AG08395 (cell line): ENCODE measurements around the gene COPG2.
"Not testable (repeated sequence)": the region's sequence is repeated elsewhere in the genome, so short reads cannot be mapped to it uniquely, and the experiment has no call there.

ENCODE experiments used
- DNase-seq: peaks from one replicate; pipeline ENCODE4 v3.0.0; 2012; ENCODE audit warnings: mixed read lengths, low spot score

COPG2 gene, protein sequence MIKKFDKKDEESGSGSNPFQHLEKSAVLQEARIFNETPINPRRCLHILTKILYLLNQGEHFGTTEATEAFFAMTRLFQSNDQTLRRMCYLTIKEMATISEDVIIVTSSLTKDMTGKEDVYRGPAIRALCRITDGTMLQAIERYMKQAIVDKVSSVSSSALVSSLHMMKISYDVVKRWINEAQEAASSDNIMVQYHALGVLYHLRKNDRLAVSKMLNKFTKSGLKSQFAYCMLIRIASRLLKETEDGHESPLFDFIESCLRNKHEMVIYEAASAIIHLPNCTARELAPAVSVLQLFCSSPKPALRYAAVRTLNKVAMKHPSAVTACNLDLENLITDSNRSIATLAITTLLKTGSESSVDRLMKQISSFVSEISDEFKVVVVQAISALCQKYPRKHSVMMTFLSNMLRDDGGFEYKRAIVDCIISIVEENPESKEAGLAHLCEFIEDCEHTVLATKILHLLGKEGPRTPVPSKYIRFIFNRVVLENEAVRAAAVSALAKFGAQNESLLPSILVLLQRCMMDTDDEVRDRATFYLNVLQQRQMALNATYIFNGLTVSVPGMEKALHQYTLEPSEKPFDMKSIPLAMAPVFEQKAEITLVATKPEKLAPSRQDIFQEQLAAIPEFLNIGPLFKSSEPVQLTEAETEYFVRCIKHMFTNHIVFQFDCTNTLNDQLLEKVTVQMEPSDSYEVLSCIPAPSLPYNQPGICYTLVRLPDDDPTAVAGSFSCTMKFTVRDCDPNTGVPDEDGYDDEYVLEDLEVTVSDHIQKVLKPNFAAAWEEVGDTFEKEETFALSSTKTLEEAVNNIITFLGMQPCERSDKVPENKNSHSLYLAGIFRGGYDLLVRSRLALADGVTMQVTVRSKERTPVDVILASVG

DNA sequence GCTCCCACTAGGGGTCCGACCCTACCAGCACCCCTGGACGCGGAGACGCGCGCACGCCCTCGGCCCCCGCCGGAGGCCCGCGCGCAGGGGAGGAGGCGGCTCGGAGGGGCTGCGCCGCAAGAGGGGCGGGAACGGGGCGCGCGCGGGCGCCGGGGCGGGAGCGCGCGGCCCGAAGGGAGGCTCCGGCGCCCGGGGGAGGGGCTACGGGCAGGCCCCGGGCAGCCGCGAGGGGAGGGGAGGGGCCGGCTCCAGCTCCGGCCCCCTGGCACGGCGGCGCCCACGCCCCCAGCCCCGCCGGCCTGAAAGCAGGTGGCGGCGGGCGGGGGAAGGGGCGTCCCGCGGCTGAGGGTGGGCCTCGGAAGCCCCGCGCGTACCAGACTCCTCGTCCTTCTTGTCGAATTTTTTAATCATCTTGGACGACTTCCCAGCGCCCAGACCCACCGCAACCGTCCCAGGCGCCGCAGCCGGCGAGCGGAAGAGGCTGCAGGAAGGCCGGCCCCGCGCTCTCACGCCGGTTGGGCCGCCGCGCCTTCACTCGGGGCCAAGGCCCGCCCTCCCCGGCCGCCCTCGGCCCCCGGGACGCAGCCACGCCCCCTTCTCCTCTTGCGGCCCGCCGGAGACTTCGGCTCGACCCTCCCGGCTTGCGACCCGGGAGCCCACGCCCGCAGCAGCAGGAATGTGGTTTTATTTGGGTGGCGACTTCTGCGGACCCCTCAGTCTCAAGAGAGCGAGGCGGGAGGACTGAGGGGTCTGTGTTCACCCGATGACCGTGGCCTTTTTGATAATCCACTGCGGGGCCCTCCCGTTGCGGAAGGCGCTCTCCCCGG lies at the start of gene COPG2:
Gene COPG2, minus strand, starts transcription at position 491 of the 827 bp plus-strand sequence. Its CDS starts 80 bp downstream, at position 411.
- DNase-seq, result peak; percentile 98

DNA sequence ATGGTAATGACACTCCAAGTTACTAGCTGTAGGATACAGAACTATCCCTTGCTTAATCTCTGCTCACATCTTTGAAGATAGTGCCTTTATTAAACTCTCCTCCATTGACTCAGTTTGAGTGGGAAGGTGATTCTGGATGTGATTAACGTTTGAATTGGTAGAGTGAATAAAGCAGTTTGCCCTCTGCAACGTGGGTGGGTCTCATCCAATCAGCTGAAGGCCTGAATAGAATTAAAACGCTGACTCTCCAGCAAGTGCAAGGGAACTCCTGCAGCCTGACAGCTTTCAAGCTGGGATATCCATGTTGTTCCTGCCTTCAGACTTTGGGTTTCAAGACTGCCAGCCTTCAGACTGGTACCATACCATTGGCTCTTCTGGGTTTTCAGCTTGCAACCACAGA lies 43.9 kb upstream of the COPG2 start:
- no peak for DNase-seq

DNA sequence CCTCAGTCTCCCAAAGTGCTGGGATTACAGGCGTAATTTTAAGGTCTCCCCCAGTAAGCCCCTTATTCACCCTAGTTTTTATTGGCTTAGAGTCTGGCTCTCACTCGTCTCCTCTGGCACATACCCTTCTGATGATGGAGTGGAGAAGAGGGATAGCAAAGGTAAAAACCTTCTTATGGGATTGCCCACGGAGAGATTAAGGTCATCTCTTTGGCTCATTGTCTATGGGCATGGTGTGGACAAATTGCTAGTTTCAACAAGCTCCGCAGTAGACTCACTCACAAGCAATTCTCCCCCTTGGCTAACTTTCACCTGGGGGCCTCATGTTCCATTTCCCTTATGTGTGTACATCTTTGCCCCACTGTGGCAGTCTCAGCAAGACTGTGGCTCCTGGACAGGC lies 40.2 kb upstream of the COPG2 start:
- no peak for DNase-seq

DNA sequence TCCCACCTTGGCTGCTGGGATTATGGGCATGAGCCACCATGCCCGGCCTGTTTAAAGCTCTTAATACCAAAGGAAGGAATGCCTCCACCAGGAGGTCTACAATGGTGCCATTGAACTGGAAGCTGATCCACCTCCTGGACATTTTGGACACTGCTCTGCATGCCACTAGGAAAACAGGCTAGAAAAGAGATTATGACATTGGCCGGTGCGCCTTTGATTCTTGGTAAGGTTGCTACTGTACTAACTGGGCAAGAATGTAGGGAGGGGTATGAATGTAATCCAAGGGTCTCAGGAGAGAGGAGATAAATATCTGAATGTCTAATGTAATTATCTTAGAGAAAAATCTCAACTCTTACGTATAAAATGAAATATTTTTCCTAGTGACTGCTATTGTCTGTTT lies 39.5 kb upstream of the COPG2 start:
- DNase-seq, result no peak

DNA sequence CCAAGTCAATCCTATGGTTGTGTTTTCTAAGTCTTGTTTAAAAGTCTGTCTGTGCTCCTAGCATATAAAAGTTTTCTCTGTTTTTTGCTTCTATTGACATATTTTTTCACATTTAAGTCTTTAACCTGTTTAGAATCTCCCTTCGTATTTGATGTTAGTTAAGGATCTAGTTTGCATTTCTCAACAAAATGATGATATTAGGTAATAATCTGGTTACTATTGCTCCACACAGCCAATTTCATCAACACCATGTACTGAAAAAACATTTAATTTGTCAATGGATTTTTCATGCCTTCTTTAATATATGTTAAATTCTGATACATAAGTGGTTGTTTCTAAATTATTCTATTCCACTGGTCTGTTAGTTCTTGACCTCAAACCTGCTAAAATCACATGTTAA lies 35.3 kb upstream of the COPG2 start:
- DNase-seq, result no peak

DNA sequence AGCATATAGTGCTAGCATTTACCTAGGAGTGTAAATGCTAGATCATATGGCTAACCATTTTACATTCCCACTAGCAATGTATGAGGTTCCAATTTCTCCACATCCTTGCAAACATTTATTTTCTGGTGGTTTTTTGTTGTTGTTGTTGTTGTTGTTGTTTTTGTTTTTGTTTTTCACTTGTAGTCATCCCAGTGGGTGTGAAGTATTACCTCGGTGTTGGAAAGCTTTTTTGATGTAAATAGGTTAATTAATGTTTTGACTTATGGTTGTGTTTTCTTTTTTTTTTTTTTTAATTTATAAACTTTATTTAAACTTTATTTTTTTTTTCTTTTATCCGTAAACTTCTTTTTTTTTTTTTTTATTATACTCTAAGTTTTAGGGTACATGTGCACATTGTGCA lies 33.1 kb upstream of the COPG2 start:
- no peak for DNase-seq

DNA sequence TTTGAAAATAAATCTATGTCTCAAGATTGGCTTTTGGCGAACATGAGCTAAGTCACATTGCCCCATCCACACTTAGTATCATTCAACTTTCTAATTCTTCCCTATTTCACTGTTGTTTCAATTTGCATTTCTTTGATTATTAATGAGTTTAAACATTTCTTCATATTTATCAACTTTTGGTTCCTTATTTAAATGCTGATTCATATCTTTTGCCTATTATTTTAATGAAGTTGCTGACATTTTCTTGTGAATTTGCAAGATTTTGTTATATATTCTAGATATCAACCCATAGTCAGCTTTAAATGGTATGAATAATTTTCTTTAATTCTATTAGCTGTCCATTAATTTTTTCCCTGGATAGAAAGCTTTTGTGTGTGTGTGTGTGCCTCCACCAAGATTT lies 32.2 kb upstream of the COPG2 start:
- DNase-seq, result no peak

DNA sequence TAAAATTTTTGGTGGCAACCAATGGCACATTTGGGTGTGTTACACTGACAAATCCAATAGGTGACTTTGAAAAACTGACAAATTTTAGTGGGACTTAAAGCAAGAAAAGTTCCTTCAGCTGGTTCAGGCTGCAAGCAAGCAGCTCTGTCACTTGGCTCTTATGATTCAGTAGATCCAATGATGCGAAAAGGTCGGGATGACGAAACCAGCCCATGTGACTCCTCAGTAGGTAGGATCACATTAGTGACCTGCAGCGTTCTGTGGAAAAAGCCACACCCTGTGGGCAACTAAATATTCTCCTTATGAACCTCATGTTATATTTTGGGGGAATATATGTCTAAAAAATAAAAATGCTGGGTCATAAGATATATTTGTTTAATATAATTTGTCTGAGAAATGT lies 31.1 kb upstream of the COPG2 start:
- DNase-seq, result no peak

DNA sequence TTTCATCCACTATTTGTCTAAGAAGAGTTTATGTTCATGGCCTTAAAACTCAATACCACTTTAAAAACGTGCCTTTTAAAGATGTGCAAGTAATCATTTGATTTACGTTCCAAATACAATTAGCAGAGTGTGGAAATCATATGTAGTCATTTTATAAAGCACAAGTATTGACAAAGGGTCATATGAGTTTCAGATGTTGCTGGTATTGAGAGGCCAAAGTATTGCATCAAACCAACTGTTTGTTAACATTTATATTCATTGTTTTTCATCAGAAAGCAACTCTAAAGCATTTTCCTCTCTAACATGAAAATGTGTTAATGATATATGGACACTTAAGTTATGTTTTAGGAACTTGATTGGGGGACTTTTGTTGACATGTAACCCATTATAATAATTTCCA lies 29.3 kb upstream of the COPG2 start:
- DNase-seq, result no peak

DNA sequence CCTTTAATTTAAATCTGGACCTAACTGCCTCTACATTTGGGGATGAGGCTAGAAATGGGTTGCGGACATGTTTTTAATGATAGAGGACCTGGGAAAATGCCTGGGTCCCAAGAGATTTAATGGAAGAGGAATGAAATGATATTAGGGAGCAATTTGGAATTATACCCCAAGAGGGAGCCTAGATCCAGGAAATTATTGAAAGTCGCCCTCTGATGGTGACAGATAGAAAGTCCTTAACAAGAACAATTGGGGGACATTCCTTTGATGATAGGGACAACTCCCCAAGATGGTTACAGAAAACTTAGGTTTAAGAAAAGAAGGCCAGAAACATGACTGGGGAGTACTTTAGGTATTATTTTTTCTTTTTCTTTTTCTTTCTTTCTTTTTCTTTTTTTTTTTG lies 27.3 kb upstream of the COPG2 start:
- DNase-seq, result peak; percentile 60

DNA sequence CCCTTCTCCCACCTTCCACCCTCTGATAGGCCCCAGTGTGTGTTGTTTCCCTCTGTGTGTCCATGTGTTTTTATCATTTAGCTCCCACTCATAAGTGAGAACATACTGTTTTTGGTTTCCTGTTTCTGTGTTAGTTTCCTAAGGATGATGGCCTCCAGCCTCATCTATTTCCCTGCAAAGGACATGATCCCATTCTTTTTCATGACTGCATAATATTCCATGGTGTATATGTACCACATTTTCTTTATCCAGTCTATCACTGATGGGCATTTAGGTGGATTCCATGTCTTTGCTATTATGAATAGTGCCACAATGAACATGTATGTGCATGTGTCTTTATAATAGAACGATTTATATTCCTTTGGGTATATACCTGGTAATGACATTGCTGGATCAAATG lies 23.8 kb upstream of the COPG2 start:
- DNase-seq, result not testable (repeated sequence)

DNA sequence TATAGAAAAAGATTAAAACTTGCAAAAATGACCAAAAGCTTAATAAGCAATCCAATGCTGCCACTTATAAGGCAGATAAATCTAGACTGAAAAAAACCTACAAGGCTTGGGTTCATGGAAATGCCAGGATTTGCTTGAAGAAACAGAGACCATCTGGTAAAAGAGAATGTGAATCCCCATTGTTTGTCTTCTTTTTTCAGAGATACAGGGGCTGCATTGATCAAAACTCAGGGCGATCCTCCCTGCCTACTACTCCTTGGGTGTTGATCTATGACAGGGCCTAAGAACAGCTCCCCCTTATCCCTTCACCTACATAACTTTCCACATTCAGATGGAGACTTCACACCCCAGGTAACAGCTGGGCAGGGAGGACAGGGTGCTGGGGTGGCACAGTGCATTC lies 21.1 kb upstream of the COPG2 start:
- no peak for DNase-seq

DNA sequence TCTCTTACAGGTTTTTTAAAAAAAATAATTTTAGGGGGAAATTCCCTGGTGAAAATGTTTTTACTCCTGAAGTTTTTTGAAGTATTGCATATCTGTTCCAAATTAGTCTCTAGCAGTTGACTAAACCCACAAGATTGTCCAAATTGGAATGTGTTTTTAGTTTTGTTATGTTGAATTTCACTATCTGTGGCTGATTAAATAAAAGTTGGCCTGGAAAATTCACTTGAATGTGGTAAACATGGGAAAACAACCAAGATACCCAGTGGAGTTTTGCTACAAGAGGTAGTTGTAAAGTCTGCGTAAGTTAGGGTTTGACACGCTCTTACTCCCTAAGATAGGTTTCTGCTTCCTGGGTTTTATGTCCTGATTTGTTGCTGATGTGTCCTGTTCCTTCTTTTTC lies 14.5 kb upstream of the COPG2 start:
- peak; percentile 46 for DNase-seq

DNA sequence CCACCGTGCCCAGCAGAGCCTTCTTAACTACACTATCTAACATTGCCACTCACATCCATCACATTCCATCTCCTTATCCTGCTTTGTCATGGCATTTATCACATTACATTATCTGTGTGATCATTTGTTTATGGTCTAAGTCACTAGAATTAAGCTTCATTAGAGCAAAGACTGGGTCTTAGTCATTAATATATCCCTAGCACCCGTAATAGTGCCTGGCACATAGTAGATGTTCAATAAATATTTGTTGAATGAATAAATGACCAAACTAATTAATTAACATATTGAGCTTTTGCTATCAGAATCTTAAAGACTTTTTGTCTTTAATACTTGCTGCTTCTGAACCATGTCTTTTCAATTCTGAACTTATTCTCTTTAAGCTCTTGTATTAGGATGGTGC lies 5.9 kb upstream of the COPG2 start:
- DNase-seq, result no peak

DNA sequence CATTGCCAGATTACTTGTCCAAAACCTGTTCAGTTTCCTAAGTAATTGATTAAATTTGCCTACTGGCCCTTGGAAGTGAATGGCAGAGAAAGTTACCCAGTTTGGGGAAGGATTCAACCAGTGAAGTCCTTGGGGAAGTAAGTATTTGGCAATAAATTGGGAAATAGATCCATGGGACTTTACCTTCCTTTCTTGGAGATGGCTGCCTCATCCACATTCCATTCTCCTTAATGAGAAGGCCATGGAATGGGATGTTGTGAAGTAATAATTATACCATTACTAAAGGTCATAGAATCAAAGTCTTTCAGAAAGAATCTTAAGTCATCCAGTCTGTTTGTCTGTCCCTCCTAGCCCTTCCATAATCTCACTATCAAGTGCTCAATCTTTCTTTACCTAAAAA lies 4.5 kb upstream of the COPG2 start:
- no peak for DNase-seq

DNA sequence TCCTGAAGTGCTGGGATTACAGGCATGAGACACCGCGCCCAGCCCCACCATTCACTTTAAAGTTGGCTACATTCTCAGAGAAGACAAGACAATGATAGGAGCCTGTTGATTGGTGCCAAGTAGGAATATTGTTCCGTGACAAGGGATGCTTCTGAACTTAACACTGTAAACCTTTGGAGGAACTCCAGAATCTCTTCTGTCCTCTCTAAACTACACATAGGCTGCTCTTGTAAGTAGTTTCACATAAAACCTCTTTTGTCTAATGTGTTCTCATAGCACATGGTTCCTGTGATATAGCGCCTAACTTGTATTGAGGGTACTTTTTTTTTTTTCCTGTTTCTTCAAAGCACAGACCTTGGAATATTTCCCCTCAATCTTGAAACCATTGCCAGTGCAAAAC lies 3.6 kb upstream of the COPG2 start:
- DNase-seq, result no peak

DNA sequence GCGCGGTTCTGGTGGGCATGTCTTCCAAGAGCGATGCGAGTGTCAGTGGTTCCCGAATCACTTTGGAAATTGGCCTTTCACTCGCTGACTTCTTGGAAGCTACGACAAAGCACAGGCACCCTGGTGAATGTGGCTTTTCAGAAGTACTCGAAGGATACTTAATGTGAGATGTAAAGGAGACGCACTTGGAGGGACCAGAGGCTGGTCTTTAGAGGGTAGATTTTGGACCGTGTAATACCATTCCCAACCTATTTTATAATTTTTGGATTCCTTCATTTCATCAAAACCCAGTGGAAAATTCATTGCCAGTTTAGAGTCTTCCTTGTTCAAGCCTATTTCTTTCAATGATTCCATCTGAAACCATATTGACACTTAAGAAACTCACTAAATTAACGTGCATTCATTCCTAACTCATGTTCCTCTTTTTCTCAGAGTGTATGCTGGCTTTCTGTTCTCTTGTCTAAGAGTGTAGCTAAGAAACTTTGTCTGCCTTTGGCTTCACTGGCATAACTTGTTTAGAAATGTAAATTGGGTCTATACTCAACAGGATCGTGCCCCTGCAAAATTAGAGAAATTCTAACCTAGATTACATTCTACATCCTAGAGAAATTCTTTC lies 645 bp upstream of the COPG2 start:
- no peak for DNase-seq

DNA sequence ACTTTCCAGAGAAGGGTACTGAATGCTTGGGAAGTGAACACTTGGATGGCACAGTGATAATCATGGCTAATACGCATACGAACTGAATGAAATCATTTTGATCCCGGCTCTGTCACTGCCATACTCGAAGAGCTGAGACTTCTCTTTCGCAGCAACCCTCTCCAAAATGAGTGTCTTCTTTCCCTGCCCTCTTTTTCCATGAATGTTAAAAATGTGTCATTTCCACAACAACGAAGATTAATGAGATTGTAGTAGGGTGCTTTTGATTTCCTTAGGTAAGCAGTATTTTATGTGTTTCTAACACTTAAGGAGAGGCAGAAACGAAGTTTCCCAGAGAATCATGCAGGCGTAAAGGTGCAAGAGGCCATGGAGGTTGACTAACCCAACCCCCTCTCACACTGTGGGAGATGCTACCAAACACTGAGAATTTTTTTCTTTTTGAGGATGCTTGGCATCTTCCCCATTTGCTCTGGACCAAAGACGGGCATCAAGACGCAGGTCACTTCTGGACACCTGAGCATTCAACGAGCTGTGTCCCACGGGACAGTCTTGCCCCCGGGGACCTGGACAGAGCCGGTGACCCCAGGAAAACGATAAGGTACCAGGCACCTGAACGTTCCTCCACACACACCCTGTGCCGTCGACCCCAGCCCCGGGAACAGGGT lies 823 bp downstream of the COPG2 start:
- no peak for DNase-seq

DNA sequence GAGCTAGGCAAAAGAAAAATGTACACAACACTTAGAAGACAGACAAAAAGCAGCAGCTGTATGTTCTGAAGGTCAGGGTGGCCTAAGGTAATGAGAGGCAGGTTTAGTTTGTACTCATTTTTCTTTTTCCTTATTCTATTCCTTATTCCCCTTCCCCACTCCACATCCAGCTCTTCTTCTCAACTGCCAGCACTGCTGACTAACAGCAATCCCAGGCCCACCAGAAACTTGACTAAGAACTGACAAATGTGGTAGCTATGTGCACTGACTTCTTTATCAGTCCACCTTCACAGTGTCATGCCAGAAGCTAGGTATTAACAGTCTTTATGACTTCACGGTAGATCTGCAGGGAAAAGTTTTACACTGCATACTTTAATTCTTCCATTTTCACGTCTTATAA lies 6.1 kb downstream of the COPG2 start:
- no peak for DNase-seq

DNA sequence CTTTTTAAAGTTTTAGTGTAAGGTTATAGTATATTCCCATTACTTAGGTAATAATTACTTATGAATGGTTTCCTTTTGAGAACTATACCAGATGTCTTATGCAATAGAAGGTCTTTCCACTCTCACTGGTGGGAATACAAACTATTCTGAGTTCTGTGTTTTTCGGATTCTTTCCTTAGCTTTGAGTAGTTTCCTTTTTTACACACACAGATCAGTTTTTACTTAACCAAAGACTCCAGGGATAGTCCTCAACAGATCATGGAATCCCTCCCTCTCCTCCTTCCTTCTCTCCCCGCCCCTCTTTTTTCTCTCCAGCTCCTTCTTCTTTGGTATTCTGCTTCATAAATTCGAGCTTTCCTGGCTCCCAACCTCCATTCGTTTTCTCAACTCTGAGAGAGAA lies 13.3 kb downstream of the COPG2 start:
- DNase-seq, result no peak

DNA sequence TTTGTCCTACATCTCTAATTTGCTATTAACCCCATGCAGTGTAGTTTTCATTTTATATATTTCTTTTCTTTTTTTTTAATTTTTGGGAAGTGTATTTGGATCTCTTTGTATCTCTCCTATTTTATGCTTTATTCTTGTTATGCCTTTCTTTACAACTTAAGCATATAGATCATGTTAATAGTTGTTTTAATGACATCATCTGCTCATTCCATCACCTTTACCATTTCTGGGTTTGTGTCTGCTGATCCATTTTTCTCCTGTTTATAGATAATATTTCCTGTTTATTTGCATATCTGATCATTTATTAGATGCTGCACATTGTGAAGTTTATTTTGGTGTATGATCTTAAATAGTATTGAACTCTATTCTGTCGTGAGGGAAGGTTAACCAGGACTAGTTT lies 13.7 kb downstream of the COPG2 start:
- DNase-seq, result no peak
